ENCODE data around the gene RORB.

The RORB gene

GRCh38 chr9:74589576-74589975 lies 92.4 kb downstream of the RORB start:
- Histone ChIP-seq H3K9me3 (ENCODE audit: control insufficient read depth, low read length) (no peaks in the 10 kb centered on the region), H3K36me3 (ENCODE audit: control insufficient read depth, insufficient read depth, low read length) (no peaks in the 10 kb centered on the region), H3K27ac (ENCODE audit: low read depth, low read length, severe bottlenecking) (no peak overlapping the region), H3K4me1 (ENCODE audit: control insufficient read depth, insufficient read depth, low read length, poor library complexity, severe bottlenecking) (no peaks in the 10 kb centered on the region), H3K4me3 (ENCODE audit: extremely low read depth, insufficient read depth, low read length, poor library complexity, severe bottlenecking) (no peak overlapping the region)
- 100% methylated on average over 1 to 4 of the region's 5 CpGs for WGBS, 2 experiments (ENCODE audit: insufficient coverage in 2 of 2)

GRCh38 chr9:74595286-74595685 lies 98.2 kb downstream of the RORB start:
- Histone ChIP-seq H3K9me3 (ENCODE audit: control insufficient read depth, low read length) (no peaks in the 10 kb centered on the region), H3K4me1 (ENCODE audit: control insufficient read depth, insufficient read depth, low read length, poor library complexity, severe bottlenecking) (no peaks in the 10 kb centered on the region), H3K4me3 (ENCODE audit: extremely low read depth, insufficient read depth, low read length, poor library complexity, severe bottlenecking) (no peak overlapping the region), H3K27ac (ENCODE audit: low read depth, low read length, severe bottlenecking) (no peak overlapping the region), H3K36me3 (ENCODE audit: control insufficient read depth, insufficient read depth, low read length) (no peaks in the 10 kb centered on the region)
- WGBS, 2 experiments (ENCODE audit: insufficient coverage in 2 of 2): 75% methylated on average over 2 of the region's 2 CpGs; no CpG with 5 or more reads in 1 of the 2 experiments

DNA sequence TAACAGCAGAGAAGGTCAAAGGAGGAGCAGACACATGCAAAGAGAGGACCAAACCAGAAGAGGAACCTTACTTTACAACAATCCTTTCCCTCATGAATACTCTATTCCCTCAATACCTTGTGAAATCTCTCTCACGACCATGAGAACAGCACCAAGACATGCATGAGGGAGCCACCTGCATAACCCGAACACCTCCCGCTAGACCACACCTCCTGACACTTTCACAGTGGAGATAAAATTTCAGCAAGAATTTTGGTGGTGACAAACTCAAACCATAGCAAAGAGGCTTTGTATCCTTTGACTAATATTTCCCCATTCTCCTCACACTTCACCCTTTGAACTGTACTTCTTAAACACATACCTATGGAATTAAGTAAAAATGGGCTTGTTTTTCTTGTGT lies 101.7 kb downstream of the RORB start:
- Histone ChIP-seq H3K36me3 (ENCODE audit: control insufficient read depth, insufficient read depth, low read length) (no peaks in the 10 kb centered on the region), H3K9me3 (ENCODE audit: control insufficient read depth, low read length) (no peaks in the 10 kb centered on the region), H3K4me1 (ENCODE audit: control insufficient read depth, insufficient read depth, low read length, poor library complexity, severe bottlenecking) (no peaks in the 10 kb centered on the region), H3K4me3 (ENCODE audit: extremely low read depth, insufficient read depth, low read length, poor library complexity, severe bottlenecking) (no peak overlapping the region), H3K27ac (ENCODE audit: low read depth, low read length, severe bottlenecking) (no peak overlapping the region)
- WGBS, 2 experiments (ENCODE audit: insufficient coverage in 2 of 2): 67% methylated on average over 1 of the region's 3 CpGs; no CpG with 5 or more reads in 1 of the 2 experiments

DNA sequence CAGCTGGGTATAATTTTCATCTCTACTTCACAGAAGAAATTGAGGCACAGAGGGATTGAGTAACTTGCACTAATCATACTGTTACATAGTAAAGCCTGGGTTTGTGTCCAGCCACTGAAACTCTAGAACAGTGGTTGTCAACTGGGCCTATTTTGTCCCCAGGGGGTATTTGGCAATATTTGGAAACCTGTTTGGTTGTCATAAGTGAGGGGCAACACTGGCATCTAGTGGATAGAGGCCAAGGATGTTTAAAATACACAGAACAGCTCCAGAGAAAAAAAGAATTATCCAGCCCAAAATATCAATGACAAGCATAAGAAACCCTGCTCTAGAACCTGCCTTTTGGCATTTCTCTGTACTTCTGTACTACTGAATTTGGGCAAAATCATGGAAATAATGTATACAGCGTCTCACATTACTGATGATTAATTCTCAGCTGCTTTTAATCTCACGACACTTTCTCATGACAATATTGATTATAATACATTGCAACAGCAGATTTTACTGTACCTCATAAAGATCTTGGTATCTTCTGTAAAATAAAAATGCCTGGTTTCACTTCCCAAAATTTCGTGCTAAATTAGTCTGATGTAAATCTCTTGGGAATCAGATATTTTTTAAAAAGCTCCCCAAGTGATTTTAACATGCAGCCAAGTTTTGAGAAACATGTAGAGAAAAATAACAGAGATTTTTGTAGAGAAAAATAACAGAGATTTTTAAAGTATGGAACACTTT lies 112.7 kb downstream of the RORB start:
- WGBS, 2 experiments (ENCODE audit: insufficient coverage in 2 of 2): 100% methylated on average over 1 of the region's 3 CpGs; no CpG with 5 or more reads in 1 of the 2 experiments
- Histone ChIP-seq H3K4me3 (ENCODE audit: extremely low read depth, insufficient read depth, low read length, poor library complexity, severe bottlenecking) (no peak overlapping the region), H3K27ac (ENCODE audit: low read depth, low read length, severe bottlenecking) (no peak overlapping the region)

DNA sequence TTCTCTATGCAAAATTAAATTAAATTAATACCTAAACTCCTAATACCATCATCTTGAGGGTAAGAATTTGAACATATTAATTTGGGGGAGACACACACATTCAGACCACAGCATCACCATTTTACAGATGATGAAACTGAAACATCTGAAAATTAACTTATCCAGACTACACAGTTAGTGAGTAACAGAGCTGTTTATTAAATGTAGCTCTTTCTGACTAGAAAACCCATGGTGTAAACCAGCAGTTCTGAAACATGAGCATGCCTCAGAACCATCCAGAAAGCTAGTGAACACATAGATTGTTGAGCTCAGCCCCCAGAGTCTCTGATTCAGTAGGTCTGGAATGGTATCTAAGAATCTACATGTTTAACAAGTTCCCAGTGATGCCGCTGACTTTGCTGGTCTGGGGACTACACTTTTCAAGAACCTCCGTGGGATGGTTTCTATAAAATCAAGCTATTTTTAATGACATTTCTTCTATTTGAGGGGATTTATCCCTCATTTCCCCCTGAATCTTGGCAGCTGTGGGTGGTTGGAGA lies 113.5 kb downstream of the RORB start:
- Histone ChIP-seq H3K36me3 (ENCODE audit: control insufficient read depth, insufficient read depth, low read length) (no peaks in the 10 kb centered on the region), H3K9me3 (ENCODE audit: control insufficient read depth, low read length) (no peaks in the 10 kb centered on the region), H3K4me1 (ENCODE audit: control insufficient read depth, insufficient read depth, low read length, poor library complexity, severe bottlenecking) (peaks cover 5% of the 10 kb centered on the region), H3K4me3 (ENCODE audit: extremely low read depth, insufficient read depth, low read length, poor library complexity, severe bottlenecking) (no peak overlapping the region), H3K27ac (ENCODE audit: low read depth, low read length, severe bottlenecking) (no peak overlapping the region)
- WGBS, 2 experiments (ENCODE audit: insufficient coverage in 2 of 2): 78% methylated on average over 1 of the region's 2 CpGs; no CpG with 5 or more reads in 1 of the 2 experiments

More for the DNA sequence above, 112.7 kb downstream of the RORB start:
- H3K9me3 ChIP-seq (ENCODE audit: control insufficient read depth, low read length): no peaks in the 10 kb centered on the region
- no peaks in the 10 kb centered on the region for H3K36me3 ChIP-seq (ENCODE audit: control insufficient read depth, insufficient read depth, low read length)
- H3K4me1 ChIP-seq (ENCODE audit: control insufficient read depth, insufficient read depth, low read length, poor library complexity, severe bottlenecking): peaks cover 5% of the 10 kb centered on the region

GRCh38 chr9:74630228-74630627 lies 133.1 kb downstream of the RORB start:
- no peak overlapping the region for H3K27ac ChIP-seq (ENCODE audit: low read depth, low read length, severe bottlenecking)
- H3K4me3 ChIP-seq (ENCODE audit: extremely low read depth, insufficient read depth, low read length, poor library complexity, severe bottlenecking): no peak overlapping the region
- H3K9me3 ChIP-seq (ENCODE audit: control insufficient read depth, low read length): no peaks in the 10 kb centered on the region
- H3K36me3 ChIP-seq (ENCODE audit: control insufficient read depth, insufficient read depth, low read length): no peaks in the 10 kb centered on the region
- peaks cover 3% of the 10 kb centered on the region for H3K4me1 ChIP-seq (ENCODE audit: control insufficient read depth, insufficient read depth, low read length, poor library complexity, severe bottlenecking)
- 65% methylated on average over 4 to 5 of the region's 7 CpGs for WGBS, 2 experiments (ENCODE audit: insufficient coverage in 2 of 2)

DNA sequence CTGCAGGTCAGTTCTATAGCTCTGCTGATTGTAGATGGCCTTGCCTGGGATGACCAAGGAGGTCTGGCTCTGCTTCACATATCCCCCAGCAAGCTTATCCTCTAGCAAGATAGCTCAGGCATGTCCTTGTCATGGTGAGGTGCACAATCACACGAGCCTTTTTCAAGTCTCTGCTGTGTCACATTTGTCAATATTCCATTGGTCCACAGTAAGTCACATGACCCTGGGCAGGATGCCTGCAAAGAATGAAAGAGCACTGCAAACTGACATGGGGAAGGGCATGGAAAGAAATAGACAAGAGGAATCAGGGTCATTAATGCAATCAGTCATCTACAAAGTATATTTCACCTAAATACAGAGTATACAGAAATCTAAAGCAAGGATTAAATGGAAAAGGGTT lies 142.0 kb downstream of the RORB start:
- Histone ChIP-seq H3K4me1 (ENCODE audit: control insufficient read depth, insufficient read depth, low read length, poor library complexity, severe bottlenecking) (no peaks in the 10 kb centered on the region), H3K9me3 (ENCODE audit: control insufficient read depth, low read length) (no peaks in the 10 kb centered on the region), H3K27ac (ENCODE audit: low read depth, low read length, severe bottlenecking) (no peak overlapping the region), H3K4me3 (ENCODE audit: extremely low read depth, insufficient read depth, low read length, poor library complexity, severe bottlenecking) (no peak overlapping the region), H3K36me3 (ENCODE audit: control insufficient read depth, insufficient read depth, low read length) (no peaks in the 10 kb centered on the region)
- WGBS, 2 experiments (ENCODE audit: insufficient coverage in 2 of 2): 83 to 100% methylated on average over 1 of the region's 1 CpG

GRCh38 chr9:74642376-74642775 lies 145.2 kb downstream of the RORB start:
- WGBS, 2 experiments (ENCODE audit: insufficient coverage in 2 of 2): 92 to 94% methylated on average over 11 to 12 of the region's 12 CpGs
- Histone ChIP-seq H3K36me3 (ENCODE audit: control insufficient read depth, insufficient read depth, low read length) (no peaks in the 10 kb centered on the region), H3K4me3 (ENCODE audit: extremely low read depth, insufficient read depth, low read length, poor library complexity, severe bottlenecking) (no peak overlapping the region), H3K27ac (ENCODE audit: low read depth, low read length, severe bottlenecking) (no peak overlapping the region), H3K4me1 (ENCODE audit: control insufficient read depth, insufficient read depth, low read length, poor library complexity, severe bottlenecking) (no peaks in the 10 kb centered on the region), H3K9me3 (ENCODE audit: control insufficient read depth, low read length) (no peaks in the 10 kb centered on the region)

DNA sequence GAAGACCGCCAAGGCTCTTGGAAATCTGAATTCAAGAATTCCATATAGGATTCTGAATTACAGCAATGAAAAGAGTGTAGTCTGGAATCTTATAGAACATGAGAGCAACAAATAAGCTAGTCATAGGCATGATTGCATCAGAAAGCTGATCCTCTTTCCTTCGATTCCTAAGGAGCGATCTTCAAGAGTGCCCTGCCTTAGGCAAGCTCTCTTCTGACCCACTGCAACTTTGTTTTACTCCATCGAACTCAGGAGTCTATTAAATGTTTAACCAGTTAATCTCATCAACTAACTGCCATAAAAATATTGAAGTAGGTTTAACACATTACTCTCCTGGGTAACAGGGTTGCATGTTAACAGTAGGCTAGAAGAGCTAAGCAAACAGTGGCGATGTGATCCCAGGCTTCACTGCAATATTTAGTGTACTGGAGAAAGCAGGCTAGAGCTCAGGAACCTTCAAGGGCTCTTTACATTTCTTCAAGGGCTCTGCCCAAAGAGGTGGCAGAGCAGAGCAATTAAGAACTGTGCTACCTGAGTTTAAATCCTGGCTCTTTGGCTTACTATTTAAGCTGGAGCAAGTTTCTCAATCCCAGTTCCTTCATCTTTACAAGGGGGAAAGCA lies 146.3 kb downstream of the RORB start:
- WGBS, 2 experiments (ENCODE audit: insufficient coverage in 2 of 2): 93 to 100% methylated on average over 3 to 5 of the region's 5 CpGs
- H3K27ac ChIP-seq (ENCODE audit: low read depth, low read length, severe bottlenecking): no peak overlapping the region
- no peak overlapping the region for H3K4me3 ChIP-seq (ENCODE audit: extremely low read depth, insufficient read depth, low read length, poor library complexity, severe bottlenecking)
- no peaks in the 10 kb centered on the region for H3K9me3 ChIP-seq (ENCODE audit: control insufficient read depth, low read length)
- no peaks in the 10 kb centered on the region for H3K36me3 ChIP-seq (ENCODE audit: control insufficient read depth, insufficient read depth, low read length)
- H3K4me1 ChIP-seq (ENCODE audit: control insufficient read depth, insufficient read depth, low read length, poor library complexity, severe bottlenecking): no peaks in the 10 kb centered on the region

DNA sequence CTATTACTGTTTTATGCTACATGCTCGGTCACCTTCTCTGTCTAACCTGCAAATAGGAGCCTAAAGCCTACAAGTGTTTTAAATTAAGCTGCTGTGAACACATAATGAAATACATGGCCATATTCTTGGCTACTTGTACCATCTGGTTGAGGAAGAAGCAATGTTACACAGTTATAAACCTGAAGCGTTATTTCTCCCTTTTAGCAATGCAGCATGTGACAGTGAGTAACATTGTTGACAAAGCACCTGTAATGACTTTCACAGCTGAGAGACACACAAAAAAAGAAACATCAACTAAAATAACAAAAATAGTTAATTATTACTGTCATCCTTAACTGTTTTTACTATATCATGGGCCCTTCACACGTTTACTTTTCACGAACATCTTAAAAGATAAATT lies 146.9 kb downstream of the RORB start:
- Histone ChIP-seq H3K9me3 (ENCODE audit: control insufficient read depth, low read length) (no peaks in the 10 kb centered on the region), H3K36me3 (ENCODE audit: control insufficient read depth, insufficient read depth, low read length) (no peaks in the 10 kb centered on the region), H3K27ac (ENCODE audit: low read depth, low read length, severe bottlenecking) (no peak overlapping the region), H3K4me3 (ENCODE audit: extremely low read depth, insufficient read depth, low read length, poor library complexity, severe bottlenecking) (no peak overlapping the region), H3K4me1 (ENCODE audit: control insufficient read depth, insufficient read depth, low read length, poor library complexity, severe bottlenecking) (no peaks in the 10 kb centered on the region)
- WGBS, 2 experiments (ENCODE audit: insufficient coverage in 2 of 2): 82 to 93% methylated on average over 2 of the region's 4 CpGs

All from mesodermal cell (in vitro differentiated cells).